T1000 (cell line): Measurements from ENCODE around the gene SCN7A.

Experiments
- DNase-seq: peaks from one replicate; lab custom pipeline; 2025; ENCODE audit warnings: mixed read lengths; lab: John Stamatoyannopoulos, UW

Gene SCN7A

GRCh38 chr2:166404831-166405568 lies 89.0 kb downstream of the SCN7A start:
- DNase-seq: no peak

DNA sequence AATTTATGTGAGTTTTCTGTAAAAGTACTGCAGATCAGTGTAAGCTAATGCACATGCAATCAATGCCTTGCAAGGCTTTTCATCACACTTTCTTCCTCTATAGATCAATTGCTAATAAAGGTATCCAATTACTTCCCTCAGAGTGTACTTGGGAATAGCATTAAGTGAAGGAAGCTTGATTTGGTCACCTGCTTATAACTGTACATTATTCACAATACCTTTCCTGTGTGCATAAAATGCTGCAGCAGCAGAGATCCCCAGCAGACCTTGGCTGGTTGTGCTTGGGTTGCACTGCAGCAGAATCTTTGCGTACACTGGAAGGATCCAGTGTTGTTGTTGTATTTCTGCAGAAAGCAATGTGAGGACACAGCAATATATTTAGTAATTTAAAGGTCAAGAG lies 99.8 kb downstream of the SCN7A start:
- DNase-seq: no peak

DNA sequence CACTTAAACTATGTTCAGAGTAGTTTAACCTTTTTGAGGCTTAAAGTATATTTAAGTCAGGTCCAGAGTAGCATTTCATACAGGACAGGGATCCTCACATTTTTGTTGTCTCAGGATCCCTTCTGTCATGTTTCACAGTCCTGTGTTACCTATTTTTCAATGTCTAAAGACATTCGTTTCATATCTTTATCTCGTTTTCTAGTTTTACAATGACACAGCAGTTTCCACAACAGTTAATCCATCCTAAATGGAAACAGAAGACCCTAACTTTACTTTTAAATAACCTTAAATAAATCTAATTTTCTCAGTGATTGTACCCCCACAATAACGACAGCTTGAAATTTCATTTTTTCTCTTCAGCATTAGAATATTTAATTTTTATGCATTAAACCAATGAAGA lies 101.0 kb downstream of the SCN7A start:
- no peak for DNase-seq

DNA sequence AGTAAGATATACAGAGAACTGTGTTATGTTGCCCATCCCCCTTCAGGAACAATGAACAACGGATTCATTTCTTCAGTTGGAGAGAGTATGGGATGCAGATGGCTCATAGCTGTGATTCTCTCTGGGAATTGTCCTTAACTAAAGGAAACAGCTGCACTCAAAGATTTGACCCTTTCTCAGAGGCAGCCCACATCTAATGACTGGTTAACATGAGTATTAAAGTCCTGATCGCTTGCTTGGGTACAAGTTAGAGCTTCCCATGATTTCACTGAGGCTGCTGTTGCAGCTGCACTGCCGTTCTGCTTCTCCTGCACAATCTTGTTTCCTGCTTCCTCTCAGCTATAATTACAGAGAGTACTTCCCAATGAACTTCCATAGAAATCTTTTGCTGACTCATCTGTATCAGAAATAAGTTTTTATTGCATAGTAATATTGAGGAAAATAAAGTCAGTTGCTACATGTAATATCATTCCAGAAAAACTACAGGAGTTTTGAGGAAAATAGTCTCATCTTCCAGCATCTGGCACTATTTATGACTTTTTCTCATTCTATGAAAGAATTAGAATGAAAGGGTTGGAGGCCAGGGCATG lies 105.5 kb downstream of the SCN7A start:
- DNase-seq: no peak

GRCh38 chr2:166385313-166385712 lies 108.7 kb downstream of the SCN7A start:
- no peak for DNase-seq

- no peak for DNase-seq
Observed at GRCh38 chr2:166384774-166385173, 109.3 kb downstream of the SCN7A start.

- no peak for DNase-seq
Observed at GRCh38 chr2:166382448-166382847, 111.6 kb downstream of the SCN7A start.

- DNase-seq: no peak
Observed at GRCh38 chr2:166380615-166381014, 113.4 kb downstream of the SCN7A start.

DNA sequence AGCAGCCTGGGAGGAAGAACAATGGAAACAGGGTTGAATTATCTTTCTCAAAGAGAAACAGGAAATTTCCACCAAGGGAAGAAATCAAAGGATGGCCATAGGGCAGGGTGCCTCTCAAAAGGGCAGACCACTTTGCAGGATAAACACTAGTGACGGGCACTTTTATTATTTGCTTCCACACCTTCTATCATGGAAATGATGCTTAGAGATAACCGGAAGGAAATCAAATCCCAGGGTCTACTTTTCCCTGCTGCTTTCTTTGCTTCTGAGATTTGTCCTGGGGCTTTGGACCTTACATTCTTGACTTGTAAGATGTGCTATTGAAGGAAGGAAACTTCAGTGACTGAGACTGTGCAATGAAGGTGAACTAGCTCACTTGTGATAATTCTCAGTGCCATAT lies 117.2 kb downstream of the SCN7A start:
- DNase-seq: no peak

DNA sequence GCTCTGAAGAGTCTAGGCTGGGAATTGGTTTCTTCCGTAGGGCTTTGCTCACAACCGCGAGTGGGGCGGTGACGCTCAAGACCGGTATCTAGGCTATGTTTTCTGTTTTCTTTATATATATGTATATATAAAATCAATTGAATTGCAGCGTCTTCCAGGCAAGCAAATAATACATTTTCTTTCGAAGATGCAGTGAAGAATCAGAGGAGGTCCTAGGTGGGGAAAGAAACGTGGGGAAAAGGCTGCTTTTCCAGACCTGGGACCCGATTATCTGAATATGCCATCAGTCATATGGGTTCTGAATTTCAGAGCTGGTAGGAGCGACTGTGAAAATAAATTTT lies 117.6 kb downstream of the SCN7A start:
- DNase-seq: peak; percentile 3

- DNase-seq: peak; percentile 52
Observed at GRCh38 chr2:166375736-166376487, 118.1 kb downstream of the SCN7A start, which contains the start of gene SCN9A. TSS of gene SCN9A (minus strand) at chr2:166375944. CDS start at chr2:166311756, 64,188 bp downstream.

- no peak for DNase-seq
Observed at GRCh38 chr2:166375195-166375735, 118.8 kb downstream of the SCN7A start.

DNA sequence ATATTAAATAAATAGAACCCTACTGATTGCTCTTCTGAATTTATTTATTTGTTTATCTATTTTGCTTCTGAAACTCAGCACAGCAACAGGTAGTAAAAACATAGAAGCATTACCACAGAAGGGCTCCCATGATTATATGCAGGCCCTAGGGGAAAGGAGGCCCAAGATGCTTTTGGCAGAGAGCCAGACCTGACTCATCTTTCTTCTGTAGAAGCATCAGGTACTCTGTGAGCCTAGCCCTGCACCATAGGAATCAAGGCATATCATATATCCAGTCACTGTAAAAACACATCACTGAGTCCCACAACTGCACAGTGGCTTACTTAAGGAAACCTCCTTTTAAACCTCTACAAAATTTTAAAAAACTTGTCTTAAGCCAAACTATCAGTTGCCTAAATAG lies 120.1 kb downstream of the SCN7A start:
- DNase-seq: peak; percentile 56

- no peak for DNase-seq
Observed at GRCh38 chr2:166373539-166373938, 120.5 kb downstream of the SCN7A start.

DNA sequence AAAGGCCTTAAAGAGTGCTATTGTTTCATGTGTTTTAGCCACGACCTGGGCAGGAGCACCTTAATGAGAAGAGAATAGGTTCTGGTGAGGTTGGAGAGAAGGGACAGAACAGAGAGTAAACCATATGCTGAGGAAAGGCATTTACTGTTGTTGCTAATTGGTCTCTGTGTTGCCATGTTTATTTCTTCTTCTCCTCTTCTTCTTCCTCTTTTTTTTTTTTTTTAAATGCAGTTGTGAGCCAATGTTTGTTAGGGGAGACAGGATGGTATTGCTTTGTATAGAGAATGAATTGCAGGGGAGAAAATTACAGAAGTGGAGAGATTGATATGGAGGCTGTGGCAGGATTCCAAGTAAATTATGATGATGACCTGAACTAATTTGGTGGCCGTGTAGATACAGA lies 120.9 kb downstream of the SCN7A start:
- no peak for DNase-seq

DNA sequence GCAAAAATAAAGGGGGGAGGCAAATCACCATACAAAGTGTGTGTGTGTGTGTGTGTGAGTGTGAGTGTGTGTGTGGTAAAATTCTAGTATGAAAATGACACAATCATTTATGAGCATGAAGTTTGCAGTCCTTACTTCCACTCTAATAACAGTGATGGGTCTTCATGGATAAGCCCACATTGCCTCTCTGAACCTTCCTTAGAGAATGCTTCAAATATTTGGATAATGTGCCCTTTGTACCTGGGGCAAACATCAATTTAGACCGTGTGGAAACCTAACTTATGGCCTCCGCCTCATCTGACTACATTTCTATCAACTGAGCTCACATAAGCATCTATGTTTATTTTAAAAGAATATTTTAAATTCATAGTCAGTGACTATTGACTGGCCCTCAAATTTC lies 122.0 kb downstream of the SCN7A start:
- DNase-seq: no peak

DNA sequence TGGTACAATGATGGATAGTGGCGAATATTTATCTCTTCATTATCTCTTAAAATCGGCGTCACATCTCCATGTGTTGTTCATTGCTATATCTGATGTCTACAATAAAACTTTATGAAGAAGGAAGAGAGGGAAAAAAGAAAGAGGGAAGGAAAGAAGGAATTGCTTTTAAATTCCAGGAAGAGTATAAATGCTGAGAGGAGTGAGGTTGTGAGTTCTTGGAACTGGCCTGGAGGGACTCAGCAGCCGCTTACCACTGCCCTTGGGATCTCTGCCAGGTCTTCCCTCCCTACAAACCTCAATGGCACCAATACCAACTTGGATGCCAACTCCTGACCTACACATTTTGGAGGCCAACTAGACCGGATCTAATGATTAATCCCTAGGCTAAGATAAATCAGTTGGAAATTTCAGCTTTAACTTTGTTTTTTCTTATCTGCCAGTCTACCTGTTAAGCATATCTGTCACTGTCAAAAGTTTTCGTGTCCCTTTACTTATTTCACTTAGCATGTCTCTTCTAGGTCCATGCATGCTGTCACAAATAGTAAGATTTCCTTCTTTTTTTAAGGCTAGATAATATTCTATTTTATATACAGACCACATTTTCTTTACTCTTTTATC lies 128.1 kb downstream of the SCN7A start:
- DNase-seq: no peak

DNA sequence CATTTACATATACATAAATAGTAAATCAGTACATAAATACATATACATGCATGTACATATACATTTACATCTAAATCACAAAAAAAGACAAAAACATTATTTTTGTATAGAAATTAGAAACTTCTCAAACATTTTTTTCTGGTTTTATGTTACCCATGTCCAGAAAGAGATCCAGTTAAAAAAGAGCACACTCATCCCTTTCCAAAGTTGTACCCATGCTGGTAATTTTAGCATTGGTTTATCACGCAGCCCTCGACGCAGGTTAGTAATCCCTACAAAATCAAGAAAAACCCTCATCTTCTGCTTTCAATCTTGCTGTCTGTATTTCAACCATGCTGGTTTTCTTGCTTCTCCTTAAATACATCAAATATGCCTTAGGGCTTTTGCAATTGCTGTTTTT lies 128.8 kb downstream of the SCN7A start:
- no peak for DNase-seq

GRCh38 chr2:166364476-166365161 lies 129.4 kb downstream of the SCN7A start:
- no peak for DNase-seq

DNA sequence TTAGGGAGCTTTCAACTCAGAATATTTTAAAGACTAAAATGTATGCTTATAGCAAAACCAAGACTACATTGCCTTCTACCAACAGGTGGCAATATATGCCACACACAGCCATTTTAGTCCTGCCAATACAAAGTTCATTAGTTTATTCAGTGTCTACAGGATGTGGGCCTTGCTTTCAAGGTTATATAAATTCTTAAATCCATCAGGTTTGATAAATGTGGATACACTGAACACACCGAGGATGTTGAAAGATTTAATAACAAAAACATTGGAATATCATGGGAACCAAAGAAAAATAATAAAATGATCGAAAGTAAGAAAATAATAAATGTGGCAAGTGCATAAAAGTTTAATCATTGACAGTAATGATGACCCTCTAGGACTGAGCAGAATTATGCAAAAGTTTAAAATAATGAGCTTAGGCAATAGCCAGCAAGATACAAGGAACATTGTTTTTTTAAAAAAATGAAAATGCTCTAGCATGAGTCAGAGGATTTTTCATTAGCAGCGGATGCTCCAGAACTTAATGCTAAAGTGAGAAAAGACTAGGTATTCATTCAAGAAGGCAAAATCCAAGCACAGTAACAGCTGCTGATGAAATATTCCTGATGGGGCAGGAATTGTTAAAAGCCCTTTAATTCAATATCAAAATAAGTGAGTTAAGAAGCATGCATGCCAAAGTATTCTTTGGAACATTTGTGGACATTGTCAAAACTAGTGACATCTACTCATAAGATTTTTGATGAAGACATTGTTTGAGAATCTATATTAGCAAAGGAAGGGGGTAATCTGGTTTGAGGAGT lies 132.5 kb downstream of the SCN7A start:
- DNase-seq: no peak

DNA sequence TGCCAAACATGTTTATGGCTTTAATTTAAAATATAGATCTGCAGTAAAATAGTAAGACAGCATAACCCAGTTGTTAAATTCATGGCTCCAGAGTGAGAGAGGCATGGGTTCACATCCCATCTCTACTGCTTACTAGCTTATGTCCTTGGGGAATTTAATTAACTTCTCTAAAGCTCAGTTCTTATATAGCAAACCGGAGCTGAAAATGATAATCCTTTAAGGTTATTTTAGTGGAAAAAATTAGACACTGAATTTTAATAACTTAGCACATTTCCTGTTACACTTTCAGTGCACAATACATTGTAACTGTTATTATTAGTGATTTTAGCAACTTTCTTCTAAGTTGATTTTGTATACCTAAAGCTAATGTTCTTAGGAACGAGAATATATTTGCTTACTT lies 133.1 kb downstream of the SCN7A start:
- DNase-seq: no peak
